ENCODE results near the gene SLC35C1.
A peak's percentile ranks its signal among the peaks of the same experiment; 100 is the strongest.
"Not testable (repeated sequence)": the region's sequence is repeated elsewhere in the genome, so short reads cannot be mapped to it uniquely, and the experiment has no call there.

The SLC35C1 gene

DNA sequence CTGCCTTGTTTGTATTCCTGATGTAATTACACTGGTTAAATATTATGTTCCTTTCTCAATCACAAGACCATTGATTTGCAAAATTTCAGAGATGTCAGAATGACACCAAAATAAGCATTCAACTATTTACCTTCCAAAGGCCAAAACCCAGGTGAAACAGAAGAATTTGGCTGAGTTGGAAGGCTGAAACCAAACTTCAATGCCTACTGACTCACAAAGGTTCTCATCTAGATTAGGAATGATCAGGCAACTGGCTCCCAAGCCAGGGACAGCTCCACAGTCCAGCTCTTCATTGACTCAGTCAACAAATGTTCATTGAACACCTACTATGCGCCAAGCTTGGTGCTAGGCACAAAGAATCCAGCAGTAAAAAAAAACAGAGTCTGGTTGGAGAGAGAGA, 13.4 kb upstream of the SLC35C1 start:
- DNase-seq, result peak in 1 of 2 donors; percentile 7

DNA sequence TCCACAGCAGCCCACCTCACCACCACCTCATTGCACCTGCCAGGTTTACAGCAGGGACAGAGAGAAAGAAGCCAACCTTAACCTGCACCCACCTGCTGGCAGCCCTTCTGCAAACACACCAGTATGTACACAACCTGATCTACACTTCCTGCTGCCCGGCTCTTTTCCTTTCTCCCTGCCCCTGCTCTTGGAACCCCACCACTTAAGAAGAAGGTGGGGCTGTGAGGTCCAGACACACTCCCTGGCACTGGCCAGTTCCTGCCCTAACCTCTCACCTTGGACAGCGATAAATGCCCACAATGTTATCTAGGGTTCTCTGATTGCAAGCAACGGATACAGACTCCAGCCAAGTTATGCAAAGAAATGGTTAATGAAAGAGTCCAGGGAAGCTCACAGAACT, 10.8 kb upstream of the SLC35C1 start:
- DNase-seq, result peak in 1 of 2 donors; percentile 2

DNA sequence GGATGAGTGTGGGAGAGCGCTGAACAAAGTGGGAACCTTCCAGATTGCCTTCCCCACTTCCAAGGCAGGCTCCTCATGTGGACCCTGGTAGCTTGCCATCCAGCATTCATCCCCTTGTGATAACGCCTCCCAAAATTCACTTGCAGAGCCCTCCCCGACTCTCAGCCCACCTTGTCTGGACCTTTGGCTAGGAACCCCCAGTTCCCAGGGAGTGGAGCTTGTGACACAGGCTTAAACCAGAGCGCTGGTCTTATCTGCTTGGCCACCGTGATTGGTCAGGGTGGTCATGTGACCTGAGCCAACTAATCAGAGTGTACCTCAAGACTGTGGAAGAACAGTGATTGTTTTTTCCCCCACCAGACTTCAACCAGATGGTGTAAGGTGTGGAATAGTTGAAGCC, 9.6 kb upstream of the SLC35C1 start:
- DNase-seq, result peak in 1 of 2 donors; percentile 10

- no peak for DNase-seq
These were observed 8.5 kb upstream of the SLC35C1 start for GRCh38 chr11:45796461-45796861.

GRCh38 chr11:45798793-45799441, 6.0 kb upstream of the SLC35C1 start:
- DNase-seq, result no peak

- DNase-seq, result no peak
These were observed 5.4 kb upstream of the SLC35C1 start for GRCh38 chr11:45799562-45799961.

DNA sequence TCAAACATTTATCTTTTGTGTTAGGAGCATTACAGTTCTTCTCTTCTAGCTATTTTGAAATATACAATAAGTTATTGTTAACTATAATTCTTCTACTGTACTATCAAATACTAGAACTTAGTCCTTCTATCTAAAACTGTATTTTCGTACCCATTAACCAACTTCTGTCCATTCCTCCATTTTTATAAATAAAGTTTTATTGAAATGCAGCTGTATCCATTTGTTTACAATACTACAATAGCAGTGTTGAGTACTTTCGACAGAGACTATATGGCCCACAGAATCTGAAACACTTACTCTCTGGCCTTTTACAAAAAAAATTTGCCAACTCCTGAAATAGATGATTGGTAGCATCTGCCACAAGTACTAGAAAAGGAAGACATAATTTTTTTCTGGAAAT, 4.7 kb upstream of the SLC35C1 start:
- DNase-seq, result no peak

GRCh38 chr11:45801723-45802315, 3.1 kb upstream of the SLC35C1 start:
- no peak for DNase-seq

DNA sequence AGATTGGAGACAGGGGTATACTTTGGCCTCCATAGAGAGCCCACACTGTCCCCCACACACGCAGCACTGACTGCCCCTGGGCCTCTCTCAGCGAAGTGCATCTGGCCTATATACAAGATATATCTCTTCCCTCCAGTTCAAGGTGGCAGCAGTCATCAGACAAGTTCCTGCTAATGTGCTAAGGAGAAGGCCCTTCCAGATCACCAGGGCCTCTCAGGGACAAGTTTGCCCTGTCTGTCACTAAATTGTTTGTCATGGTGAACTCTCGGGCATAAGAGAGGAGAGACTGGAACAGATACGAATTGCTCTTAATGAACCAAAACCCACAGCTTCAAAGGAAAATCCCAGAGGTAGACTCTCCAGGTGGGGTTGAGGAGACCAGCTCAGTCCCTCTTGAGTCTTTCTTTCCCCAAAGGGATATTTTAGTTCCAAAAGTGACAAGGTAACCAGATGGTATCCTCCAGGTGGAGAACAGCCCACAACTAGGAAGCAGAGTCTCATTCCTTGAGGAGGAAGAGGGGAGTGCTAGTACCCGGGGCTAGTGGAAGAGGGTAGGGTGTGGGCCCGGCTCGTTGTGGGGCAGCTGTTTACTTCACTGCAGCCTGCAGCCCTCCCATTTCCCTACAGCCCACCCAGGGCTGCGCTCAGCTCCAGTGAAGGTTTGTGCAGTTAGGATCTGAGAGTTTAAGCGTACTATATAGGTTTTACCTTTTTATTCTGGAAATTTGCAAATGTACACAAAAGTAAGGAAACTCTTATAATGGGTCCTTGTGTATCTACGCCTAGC, 2.2 kb upstream of the SLC35C1 start:
- no peak for DNase-seq

- DNase-seq, result peak; percentile 72 to 75
These were observed 783 bp upstream of the SLC35C1 start for GRCh38 chr11:45803971-45804760.

DNA sequence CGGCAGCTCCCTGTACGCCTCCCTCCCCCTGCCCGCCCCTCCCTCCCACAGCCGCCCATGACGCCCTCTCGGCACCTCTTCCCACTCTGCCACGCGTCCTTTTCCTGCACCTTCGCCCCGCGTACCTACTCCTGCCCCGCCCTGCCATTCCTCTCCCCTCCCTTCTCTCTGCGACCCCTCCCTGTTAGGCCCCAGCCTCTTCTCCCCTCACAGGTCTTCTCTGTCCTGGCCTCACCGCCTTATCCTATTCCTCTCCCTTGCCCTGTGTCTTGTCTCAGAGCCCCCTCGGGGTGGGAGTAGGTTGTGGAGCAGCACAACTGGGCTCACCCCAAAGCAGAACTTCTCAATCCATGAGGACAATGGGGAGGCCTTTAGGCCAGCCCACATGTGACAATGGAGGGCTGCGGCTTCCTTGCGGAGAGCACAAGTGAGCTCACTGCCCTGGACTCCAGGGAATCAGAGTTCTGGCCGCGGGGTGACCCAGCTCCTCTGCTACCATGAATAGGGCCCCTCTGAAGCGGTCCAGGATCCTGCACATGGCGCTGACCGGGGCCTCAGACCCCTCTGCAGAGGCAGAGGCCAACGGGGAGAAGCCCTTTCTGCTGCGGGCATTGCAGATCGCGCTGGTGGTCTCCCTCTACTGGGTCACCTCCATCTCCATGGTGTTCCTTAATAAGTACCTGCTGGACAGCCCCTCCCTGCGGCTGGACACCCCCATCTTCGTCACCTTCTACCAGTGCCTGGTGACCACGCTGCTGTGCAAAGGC, 539 bp downstream of the SLC35C1 start:
- DNase-seq, result peak in 1 of 2 donors; percentile 40

- DNase-seq, result no peak
These were observed 1.4 kb downstream of the SLC35C1 start for GRCh38 chr11:45806072-45806933.

DNA sequence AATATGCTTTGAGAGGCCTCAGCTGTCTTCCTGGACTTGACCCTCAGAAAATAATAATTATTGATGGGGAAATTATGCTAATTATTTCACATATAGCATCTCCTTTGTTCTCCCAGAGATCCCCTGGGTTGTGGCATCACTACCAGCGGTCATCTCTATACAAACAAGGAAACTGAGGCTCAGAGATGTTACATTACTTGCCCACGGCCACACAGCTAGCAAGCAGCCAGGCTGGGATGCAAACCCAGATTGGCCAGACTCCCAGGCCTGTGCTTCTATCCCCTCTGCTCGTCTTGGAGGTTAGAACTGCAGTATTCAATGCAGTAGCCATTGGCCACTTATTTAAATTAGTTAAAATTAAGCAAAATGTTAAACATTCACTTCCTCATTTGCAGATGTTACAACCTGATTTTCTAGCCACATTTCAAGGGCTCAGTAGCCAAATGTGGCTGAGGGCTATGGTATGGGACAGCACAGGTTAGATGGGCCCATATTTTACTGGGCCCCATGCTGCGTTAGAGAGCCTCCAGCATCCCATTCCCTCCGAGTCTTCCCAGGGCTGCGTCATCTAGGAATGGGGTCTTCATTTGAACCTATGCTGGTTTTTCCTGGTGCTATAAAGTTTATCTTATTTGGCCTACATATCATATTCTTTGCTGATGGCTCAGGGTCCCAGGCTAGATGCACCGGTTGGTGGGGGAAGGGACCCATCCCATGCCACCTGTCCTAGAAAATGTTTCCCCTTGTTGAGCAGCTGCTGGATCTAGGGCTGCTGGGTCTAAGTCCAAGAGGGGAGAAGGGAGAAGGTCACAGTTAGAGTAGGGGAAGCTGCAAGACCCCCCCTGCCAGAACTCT, 2.2 kb downstream of the SLC35C1 start:
- no peak for DNase-seq

DNA sequence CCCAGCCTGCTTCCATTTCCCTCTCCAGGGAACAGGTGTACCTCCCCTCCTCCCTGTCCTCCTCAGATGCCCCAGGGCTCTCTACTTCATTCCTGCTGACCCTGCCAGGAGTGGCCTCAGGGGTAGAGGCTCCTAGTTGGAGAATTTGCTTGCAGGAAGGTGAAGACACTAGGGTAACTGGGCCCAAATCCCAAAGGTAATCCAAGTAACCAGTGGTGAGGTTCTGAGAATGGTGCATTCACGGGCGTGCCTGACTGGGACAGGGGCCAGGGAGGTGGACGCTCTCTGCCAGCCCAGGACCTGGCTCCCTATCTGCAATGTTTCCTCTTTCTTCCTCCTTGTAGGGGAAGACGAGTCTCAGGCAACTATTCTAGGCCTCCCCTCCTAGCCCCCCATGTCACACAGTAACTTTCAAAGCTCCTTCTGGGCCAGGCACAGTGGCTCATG, 2.9 kb downstream of the SLC35C1 start:
- DNase-seq, result no peak

DNA sequence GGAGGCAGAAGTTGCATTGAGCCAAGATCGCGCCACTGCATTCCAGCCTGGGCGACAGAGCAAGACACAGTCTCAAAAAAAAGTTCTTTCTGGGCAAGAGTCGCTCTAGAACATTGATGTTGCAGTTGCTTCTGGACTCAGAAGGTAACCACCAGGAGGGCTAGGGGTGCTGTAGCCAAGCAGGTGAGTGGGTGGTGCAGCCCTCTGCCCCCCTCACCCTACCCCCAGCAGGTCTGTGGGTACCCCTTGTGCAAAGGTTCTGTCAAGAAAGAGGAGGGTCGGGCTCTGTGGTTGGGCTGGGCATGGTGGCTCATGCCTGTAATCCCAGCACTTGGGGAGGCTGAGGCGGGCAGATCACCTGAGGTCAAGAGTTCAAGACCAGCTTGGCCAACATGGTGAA, 3.5 kb downstream of the SLC35C1 start:
- DNase-seq, result not testable (repeated sequence)

DNA sequence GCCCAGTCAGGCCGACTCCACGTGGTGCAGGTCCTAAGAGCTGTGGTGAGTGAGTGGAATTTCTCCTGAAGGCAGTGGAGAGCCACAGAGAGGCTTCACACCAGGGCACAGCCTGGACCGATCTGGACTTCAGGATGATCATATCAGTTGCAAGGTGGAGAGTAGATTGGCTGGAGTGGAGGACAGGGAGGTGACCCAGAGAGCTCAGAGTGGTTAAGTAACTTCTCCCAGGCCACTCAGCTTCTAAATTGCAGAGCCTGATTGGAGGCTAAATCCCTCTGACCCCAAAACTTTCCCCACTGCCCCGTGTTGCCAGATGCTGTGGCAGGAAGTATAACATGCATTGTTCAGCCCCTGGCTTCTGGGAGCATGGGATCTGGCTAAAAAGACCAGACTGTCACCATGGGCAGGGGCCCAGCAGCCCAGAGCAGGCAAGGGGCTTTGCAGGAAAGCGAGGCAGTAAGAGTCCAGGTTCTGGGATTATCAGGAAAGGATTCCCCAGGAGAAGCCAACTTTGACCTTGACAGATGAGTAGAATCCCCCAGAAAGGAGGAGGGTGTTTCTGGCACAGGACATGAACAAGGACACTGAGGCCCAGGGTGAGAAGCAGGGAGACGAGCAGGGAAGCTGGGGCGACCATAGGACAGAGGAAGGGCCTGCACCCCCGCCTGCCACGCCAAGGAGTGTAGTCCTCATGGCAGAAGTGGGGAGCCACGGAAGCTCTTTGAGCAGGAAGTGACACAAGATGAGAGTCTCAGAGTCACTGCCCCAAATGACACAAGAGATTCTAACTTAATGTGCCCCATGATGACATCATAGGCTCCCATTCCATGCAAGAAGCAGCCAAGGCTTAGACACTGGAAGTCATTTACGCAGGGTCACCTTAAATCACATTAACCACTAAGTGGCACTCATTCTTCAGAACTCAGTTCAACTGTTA, 4.8 kb downstream of the SLC35C1 start:
- no peak for DNase-seq

DNA sequence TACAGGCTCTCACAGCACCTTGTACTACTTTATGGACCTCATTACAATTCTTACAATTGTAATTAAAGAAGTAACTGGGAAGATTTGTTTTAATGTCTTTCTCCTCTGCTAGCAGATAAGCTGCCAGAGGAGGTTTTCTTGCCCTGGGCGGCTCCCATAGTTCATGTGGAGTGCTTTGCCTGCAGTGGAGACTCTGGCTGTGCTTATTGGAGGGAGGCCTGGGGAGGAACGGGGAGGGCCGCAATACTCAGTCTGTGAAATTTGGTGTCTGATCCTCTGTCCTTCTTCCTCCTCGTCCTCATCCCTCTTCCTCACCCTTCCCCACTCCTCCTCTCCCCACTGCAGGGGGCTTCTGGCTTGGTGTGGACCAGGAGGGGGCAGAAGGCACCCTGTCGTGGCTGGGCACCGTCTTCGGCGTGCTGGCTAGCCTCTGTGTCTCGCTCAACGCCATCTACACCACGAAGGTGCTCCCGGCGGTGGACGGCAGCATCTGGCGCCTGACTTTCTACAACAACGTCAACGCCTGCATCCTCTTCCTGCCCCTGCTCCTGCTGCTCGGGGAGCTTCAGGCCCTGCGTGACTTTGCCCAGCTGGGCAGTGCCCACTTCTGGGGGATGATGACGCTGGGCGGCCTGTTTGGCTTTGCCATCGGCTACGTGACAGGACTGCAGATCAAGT, 5.6 kb downstream of the SLC35C1 start:
- DNase-seq, result no peak

- no peak for DNase-seq
These were observed 6.1 kb downstream of the SLC35C1 start for GRCh38 chr11:45811109-45811435.
